Measurements from ENCODE around the gene CLDN22. TPM values are rescaled to one million over a fixed set of nuclear protein-coding genes. Genes with fewer than 3 reads are reported as not detected.

Gene CLDN22
- total and polyA plus RNA-seq, 2 donors (not counting 1 experiment from before 2014, with no cell fraction given) = not detected

- ChIA-PET POLR2A (no interaction called here), CTCF (interaction anchor here (1.5 to 1.6 kb wide), 2 partner anchors 26 to 119 kb away, joined by 3 to 5 read pairs; no protein-coding TSS in a partner anchor)
- Histone ChIP-seq H3K4me3 (ENCODE audit: control extremely low read depth in 1 of 5, extremely low read depth in 1 of 5, insufficient read depth in 1 of 5, low read depth in 2 of 5, low read length in 4 of 5) (no peak overlapping the region), H3K36me3 (replicated peaks in 1 of 2; ENCODE audit: control extremely low read depth in 1 of 2, control insufficient read depth in 1 of 2, extremely low read depth in 1 of 2, insufficient read depth in 2 of 2, low read length in 1 of 2) (no peaks in the 10 kb centered on the region), H3K27ac (ENCODE audit: low read length in 2 of 2) (no peak overlapping the region), H4K20me1 (ENCODE audit: control insufficient read depth, insufficient read depth, low read length, poor library complexity, severe bottlenecking) (no peaks in the 10 kb centered on the region), H3K27me3 (replicated peaks in 1 of 4; ENCODE audit: control extremely low read depth in 1 of 4, control insufficient read depth in 3 of 4, insufficient read depth in 4 of 4, low read length in 3 of 4) (no peaks in the 10 kb centered on the region), H2AFZ (ENCODE audit: insufficient read depth, low read depth, low read length, poor library complexity, severe bottlenecking) (no peak overlapping the region), H3K9me3 (ENCODE audit: control extremely low read depth in 1 of 3, control insufficient read depth in 2 of 3, insufficient read depth in 1 of 3, low read length in 2 of 3) (no peaks in the 10 kb centered on the region), H3K4me2 (replicated peaks; ENCODE audit: low read depth, low read length, poor library complexity, severe bottlenecking) (no peak overlapping the region), H3K79me2 (ENCODE audit: control insufficient read depth, insufficient read depth, low read length) (no peaks in the 10 kb centered on the region), H3K4me1 (ENCODE audit: control insufficient read depth in 2 of 2, insufficient read depth in 2 of 2, low read length in 2 of 2) (no peaks in the 10 kb centered on the region), H3K9ac (ENCODE audit: low read length) (no peak overlapping the region)
- intact Hi-C loops (cut with micrococcal nuclease) = no loop called here
- Mint-ChIP-seq H3K4me3 (no peak overlapping the region), H3K27ac (no peak overlapping the region), H3K27me3 (peaks cover 20% of the 10 kb centered on the region), H3K4me1 (no peaks in the 10 kb centered on the region), H3K9me3 (ENCODE audit: insufficient read depth) (no peaks in the 10 kb centered on the region)
- 98% methylated on average over 3 of the region's 6 CpGs for WGBS (ENCODE audit: insufficient coverage)
- DNase-seq (no peak), ATAC-seq (ENCODE audit: low read depth) (no peak)
- no peak for TF ChIP-seq EZH2 (IDR thresholded peaks at IDR 0.05; ENCODE audit: borderline replicate concordance, insufficient read depth, low read depth, low read length, poor library complexity, severe bottlenecking)
- no peak for TF ChIP-seq CTCF (IDR thresholded peaks at IDR 0.05)
Observed at GRCh38 chr4:183287677-183288076, 32.4 kb downstream of the CLDN22 start.

DNA sequence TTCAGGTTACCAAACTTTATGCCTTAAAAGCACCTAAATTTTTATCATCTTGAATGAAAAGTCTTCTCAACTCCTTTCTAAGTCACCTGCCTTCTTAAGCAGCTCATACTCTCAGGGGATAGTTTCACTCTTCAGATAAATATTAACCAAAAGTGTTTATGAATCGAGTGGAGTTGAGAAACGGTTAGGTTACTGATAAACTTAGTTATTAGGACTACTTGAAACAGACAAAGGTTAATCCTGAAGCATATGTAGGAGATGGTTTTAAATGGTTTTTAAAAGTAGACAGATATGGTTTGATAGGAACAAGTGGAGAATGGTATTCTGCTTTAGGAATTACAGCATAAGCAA lies 32.8 kb downstream of the CLDN22 start:
- DNase-seq = no peak
- H3K27ac Mint-ChIP-seq = no peak overlapping the region
- Histone ChIP-seq H3K9ac (ENCODE audit: low read length) (no peak overlapping the region), H3K9me3 (ENCODE audit: control extremely low read depth in 1 of 3, control insufficient read depth in 2 of 3, insufficient read depth in 1 of 3, low read length in 2 of 3) (no peaks in the 10 kb centered on the region), H3K36me3 (replicated peaks in 1 of 2; ENCODE audit: control extremely low read depth in 1 of 2, control insufficient read depth in 1 of 2, extremely low read depth in 1 of 2, insufficient read depth in 2 of 2, low read length in 1 of 2) (no peaks in the 10 kb centered on the region), H3K4me1 (ENCODE audit: control insufficient read depth in 2 of 2, insufficient read depth in 2 of 2, low read length in 2 of 2) (no peaks in the 10 kb centered on the region), H3K4me2 (replicated peaks; ENCODE audit: low read depth, low read length, poor library complexity, severe bottlenecking) (no peak overlapping the region), H2AFZ (ENCODE audit: insufficient read depth, low read depth, low read length, poor library complexity, severe bottlenecking) (no peak overlapping the region), H3K27me3 (replicated peaks in 1 of 4; ENCODE audit: control extremely low read depth in 1 of 4, control insufficient read depth in 3 of 4, insufficient read depth in 4 of 4, low read length in 3 of 4) (no peaks in the 10 kb centered on the region), H3K79me2 (ENCODE audit: control insufficient read depth, insufficient read depth, low read length) (no peaks in the 10 kb centered on the region), H3K4me3 (ENCODE audit: control extremely low read depth in 1 of 5, extremely low read depth in 1 of 5, insufficient read depth in 1 of 5, low read depth in 2 of 5, low read length in 4 of 5) (no peak overlapping the region), H4K20me1 (ENCODE audit: control insufficient read depth, insufficient read depth, low read length, poor library complexity, severe bottlenecking) (no peaks in the 10 kb centered on the region), H3K27ac (ENCODE audit: low read length in 2 of 2) (no peak overlapping the region)
- no peaks in the 10 kb centered on the region for H3K4me1 Mint-ChIP-seq
- TF ChIP-seq CTCF (IDR thresholded peaks at IDR 0.05) = no peak
- no peak for TF ChIP-seq EZH2 (IDR thresholded peaks at IDR 0.05; ENCODE audit: borderline replicate concordance, insufficient read depth, low read depth, low read length, poor library complexity, severe bottlenecking)
- intact Hi-C loops (cut with micrococcal nuclease) = no loop called here
- ATAC-seq (ENCODE audit: low read depth) = no peak
- peaks cover 18% of the 10 kb centered on the region for H3K27me3 Mint-ChIP-seq
- POLR2A ChIA-PET = no interaction called here
- no peaks in the 10 kb centered on the region for H3K9me3 Mint-ChIP-seq (ENCODE audit: insufficient read depth)
- H3K4me3 Mint-ChIP-seq = no peak overlapping the region
- WGBS (ENCODE audit: insufficient coverage) = no CpG with 5 or more reads among the region's 2 CpGs
- CTCF ChIA-PET = interaction anchor here (1.5 to 1.6 kb wide), 2 partner anchors 25 to 120 kb away, joined by 3 to 5 read pairs; no protein-coding TSS in a partner anchor

All from B cell (primary cell).